HG03103 (cell line): ENCODE results near the gene QKI.
"Not testable (repeated sequence)": the region's sequence is repeated elsewhere in the genome, so short reads cannot be mapped to it uniquely, and the experiment has no call there.

Experiments
- ATAC-seq: cut with Tn5 transposase; IDR thresholded peaks from one replicate; pipeline ENCODE4 v1.9.1; 2021; ENCODE audit warnings: low read depth; ENCODE audit not compliant: unreplicated experiment

QKI gene

DNA sequence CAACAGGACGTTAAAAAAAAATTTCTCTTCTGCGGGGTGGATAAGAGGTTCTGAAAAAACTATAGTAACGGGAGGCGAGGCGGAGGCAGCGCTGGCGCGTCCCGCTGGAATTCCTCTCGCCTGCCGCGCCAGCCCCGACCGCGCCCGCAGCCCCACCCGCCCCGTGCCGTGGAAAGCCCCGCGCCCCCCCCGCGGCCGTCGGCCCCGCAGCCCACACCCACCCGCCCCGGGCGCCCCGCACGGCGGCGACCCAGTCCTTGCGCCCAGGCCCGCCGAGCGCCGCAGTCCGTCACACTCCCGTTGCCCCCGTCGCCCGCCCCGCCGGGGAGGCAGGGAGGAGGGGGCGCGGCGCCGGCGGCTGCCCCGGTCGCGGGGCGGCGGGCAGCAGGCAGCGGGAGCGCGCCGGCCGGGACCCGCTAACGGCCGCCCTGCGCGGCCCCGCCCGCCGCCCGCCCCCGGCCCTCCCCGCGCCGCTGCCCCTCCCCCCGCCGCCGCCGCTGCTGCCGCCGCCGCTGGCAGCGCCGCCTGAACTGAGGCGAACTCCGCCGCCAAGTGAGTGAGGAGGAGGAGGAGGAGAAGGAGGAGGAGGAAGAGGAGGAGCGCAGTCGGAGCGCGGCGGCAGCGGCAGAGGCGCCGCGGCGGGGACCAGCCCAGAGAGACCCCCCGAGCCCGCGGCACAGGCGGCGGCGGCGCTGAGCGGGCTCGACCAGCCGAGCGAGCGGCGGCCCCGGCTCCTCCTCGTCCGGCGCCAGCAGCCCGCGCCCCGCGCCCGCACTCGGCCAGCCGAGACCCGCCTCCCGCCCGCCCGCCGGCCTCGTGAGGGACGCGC is at the start of gene QKI:
TSS of gene QKI (plus strand) at position 602 of the 829 bp plus-strand sequence. CDS start 476 bp downstream, outside the sequence.
- ATAC-seq, result peak; percentile 30

GRCh38 chr6:163366288-163366687 is 48.2 kb upstream of the QKI start:
- ATAC-seq, result no peak

DNA sequence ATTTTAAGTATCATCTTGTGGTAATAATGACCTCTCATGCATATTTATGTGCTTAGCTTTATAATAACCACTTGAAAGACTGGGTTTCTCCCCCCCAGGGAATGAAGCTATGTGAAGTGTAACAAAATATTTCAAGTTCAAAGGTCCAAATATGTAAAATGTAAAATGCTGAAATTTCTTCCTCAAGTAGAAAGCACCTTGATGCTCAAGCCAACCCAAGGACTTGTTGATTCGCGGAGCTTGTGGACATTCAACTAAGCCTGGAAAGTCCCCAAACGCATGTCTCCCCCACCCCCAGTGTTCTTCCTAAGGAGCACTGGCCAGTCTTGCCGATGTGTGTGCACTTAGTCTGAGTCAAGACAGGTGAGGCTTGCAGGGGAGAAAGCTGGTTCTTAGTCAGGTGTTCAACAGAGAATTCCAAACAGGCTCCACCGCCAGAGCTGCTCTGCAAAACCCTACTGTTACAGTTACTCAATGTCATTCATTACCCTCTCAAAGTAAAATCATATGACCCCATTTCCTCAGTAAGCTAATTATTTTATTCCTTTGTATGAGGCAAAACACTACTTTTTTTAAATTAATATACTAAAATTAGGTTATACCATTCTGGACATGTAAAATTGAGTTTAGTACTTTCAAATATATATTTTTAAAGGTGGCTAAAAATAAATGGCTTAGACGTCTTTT is 46.9 kb upstream of the QKI start:
- no peak for ATAC-seq

DNA sequence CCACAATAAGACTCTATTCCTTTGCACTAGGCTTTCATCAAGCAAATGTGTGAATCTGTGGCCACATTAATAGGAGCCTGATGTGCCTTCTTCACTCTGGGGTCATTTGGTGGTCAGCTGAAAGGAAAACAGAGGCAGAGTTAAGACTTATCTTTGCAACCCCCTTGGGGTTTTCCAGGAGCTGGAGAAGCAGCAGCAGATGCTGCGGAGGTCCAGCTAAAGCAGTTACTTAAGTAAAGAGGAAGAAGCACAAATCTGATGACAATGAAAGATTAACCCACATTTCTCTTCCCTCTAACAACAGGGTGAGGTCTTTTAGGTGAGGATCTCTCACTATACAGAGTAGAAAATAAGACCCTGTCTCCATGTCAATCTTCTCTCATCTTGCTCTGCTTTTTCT is 45.4 kb upstream of the QKI start:
- no peak for ATAC-seq

DNA sequence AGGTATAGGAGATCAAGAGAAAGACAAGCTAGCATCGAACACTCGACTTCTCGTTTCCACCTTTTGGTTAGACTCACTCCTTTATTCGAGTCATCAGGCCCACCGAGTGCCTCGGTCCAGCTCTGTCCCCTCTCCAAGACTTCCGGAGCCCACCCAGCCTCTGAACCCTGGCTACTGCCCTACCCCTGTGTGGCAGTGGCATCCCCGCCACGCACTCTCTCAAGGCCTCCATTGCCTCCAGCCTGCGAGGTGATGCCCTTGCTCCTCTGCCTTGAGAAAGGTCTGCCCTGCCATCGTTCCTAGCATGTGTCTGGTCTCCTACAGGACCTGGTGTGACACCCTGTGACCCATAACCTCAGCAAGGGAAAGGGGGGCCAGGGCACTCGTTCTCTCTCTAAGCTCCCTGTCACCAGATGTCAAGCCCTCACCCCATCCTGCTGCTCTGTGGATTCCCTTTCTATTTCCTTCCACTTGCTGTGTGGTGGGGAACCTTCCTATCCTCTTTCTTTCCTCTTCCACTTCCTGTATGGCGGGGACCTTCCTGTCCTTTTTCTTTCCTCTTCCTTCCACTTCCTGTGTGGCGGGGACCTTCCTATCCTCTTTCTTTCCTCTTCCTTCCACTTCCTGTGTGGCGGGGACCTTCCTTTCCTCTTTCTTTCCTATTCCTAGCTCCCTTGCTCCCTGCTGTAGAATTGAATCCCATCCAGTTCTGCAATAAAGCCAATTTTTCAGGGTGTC is 44.7 kb upstream of the QKI start:
- no peak for ATAC-seq

- ATAC-seq, result no peak
Observed at GRCh38 chr6:163370464-163371117, 43.9 kb upstream of the QKI start.

DNA sequence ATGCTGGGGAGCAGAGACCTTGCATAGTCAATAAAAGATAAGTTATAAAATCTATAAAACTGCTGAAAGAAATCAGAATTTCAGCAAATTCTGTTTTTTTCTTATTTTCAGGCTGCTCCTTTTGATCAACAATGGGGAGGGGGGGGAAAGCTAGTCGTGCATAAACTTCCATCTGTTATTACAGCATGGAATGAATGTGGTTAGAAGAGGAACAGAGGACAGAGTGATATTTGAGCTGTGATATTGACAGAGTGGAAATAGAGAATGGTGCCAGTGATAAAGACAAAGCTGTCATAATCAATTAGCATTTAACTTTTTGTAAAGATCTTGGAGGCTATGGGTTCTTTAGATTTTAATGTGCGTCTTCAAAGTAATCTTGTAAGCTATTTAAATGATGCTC is 43.4 kb upstream of the QKI start:
- no peak for ATAC-seq

GRCh38 chr6:163373240-163373639 is 41.3 kb upstream of the QKI start:
- no peak for ATAC-seq

DNA sequence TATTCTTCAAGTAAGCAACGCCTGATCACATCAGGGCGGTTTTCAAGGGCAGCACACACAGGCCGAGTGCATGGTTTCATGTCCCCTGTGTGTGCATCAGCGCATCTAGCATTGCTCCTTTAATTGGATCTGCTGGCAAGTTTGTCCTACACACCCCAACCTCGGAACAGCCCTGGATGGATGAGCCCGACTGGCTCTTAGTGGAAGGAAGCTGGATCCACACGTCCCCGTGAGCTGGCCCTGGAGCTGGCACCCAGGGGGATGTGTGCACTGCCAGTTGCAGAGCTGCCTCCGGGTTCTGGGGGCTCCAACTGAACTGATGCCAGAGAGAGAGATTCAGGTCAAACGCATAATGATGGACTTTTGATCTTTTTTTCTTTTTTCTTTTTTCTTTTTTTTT is 39.2 kb upstream of the QKI start:
- ATAC-seq, result no peak

- ATAC-seq, result no peak
Observed at GRCh38 chr6:163376187-163376586, 38.3 kb upstream of the QKI start.

DNA sequence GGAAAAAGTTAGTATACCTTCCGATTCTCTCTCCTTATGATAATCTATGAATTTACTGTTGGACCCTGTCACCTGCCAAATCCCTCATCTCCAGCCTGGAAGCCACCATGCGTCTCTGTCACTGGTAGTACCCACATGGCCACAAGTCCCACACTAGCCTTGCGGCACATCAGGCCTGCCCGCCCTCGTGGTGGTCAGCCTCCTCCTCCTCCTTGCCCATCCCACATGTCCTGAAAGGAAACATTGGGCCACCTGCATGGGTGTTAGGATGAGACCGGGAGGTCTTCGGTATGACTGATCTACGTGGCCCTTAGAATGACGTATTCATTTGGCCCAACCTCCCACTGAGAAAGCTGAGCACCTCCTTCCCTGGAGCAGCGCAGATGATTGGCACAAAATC is 37.0 kb upstream of the QKI start:
- ATAC-seq, result no peak

DNA sequence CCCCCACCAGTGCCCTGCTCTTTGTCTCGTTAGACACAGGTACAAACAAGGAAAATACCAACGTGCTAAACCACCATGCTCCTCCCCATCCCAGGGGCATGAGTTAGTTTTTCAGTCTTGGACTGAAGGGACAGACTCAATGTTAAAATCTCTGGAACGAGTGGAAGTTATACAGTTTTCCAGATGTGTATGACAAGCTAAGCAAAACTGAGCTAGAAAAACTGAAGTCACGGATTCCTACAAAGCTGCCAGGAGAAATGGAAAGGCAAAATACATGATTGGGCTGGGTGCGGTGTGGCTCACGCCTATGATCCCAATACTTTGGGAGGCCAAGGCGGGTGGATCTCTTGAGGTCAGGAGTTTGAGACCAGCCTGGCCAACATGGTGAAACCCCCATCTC is 34.3 kb upstream of the QKI start:
- no peak for ATAC-seq

GRCh38 chr6:163381118-163381756 is 33.3 kb upstream of the QKI start:
- no peak for ATAC-seq

DNA sequence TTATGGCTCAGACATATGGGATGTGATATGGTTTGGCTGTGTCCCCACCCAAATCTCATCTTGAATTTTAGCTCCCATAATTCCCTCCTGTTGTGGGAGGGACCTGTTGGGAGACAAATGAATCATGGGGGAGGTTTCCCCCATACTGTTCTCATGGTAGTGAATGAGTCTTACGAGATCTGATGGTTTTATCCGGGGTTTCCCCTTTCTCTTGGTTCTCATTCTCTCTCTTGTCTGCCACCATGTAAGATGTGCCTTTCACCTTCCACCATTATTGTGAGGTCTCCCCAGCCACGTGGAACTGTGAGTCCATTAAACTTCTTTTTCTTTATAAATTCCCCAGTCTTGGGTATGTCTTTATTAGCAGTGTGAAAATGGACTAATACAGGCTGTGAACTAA is 31.1 kb upstream of the QKI start:
- not testable (repeated sequence) for ATAC-seq

DNA sequence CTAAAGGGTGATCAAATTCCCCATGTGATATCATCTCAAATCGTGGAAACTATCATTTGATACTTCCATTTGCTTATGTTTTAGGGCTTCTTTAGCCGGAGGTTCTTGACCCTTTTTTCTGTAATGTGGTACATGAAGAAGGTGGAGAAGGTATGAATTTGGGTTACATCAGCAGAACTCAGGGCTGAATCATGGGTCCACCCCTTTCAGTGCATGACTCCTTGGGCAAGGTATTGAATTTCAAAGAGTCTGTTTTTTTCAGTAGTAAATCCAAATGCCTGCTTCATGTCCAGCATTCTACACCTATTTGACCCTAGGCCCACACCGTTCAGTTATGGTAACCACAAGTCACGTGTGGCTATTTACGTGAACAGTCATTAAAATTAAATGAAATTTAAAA is 30.6 kb upstream of the QKI start:
- ATAC-seq, result no peak

GRCh38 chr6:163384510-163384909 is 30.0 kb upstream of the QKI start:
- no peak for ATAC-seq

- ATAC-seq, result not testable (repeated sequence)
Observed at GRCh38 chr6:163385503-163385902, 29.0 kb upstream of the QKI start.

GRCh38 chr6:163386329-163386908 is 28.1 kb upstream of the QKI start:
- no peak for ATAC-seq

DNA sequence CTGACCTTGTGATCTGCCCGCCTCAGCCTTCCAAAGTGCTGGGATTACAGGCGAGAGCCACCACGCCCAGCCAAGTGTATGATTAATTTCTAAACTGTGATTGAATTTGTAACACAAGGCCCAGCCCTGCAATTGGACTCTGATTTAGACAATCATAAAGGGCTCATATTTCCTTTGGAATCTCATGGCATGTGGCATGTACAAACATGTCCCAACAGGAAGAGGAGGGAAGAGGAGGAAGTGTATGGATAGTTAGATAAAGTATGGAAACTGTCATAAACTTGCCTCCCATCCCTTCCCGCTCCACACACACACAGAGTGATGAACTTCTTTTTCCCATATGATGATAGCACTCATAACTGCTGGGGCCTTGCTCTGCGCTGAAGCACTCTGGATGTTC is 27.2 kb upstream of the QKI start:
- no peak for ATAC-seq

- ATAC-seq, result no peak
Observed at GRCh38 chr6:163389354-163389753, 25.2 kb upstream of the QKI start.
